Activated naive CD8-positive, alpha-beta T cell treated with anti-CD3 and anti-CD28 coated beads, Interleukin-2, amount 50 U/mL, for 24 hours (primary cell): ENCODE data around the gene BMS1.
"Not testable (repeated sequence)": the region's sequence is repeated elsewhere in the genome, so short reads cannot be mapped to it uniquely, and the experiment has no call there.

Source experiments
- ATAC-seq: fragments of 150-1000 bp; cut with Tn5 transposase; one replicate; pipeline ENCODE4 v1.10.0; 2021
- DNase-seq: peaks from one replicate; pipeline ENCODE4 v3.0.0; 2021
- H3K27ac Mint-ChIP-seq: one replicate; pipeline ENCODE4 v1.8.0; 2021; ENCODE audit warnings: mild to moderate bottlenecking, mixed read lengths
- H3K27me3 Mint-ChIP-seq: one replicate; pipeline ENCODE4 v1.8.0; 2021; ENCODE audit warnings: mixed read lengths
- H3K36me3 Mint-ChIP-seq: one replicate; pipeline ENCODE4 v1.8.0; 2021; ENCODE audit warnings: low read depth, mixed read lengths
- H3K4me1 Mint-ChIP-seq: one replicate; pipeline ENCODE4 v1.8.0; 2021; ENCODE audit warnings: mixed read lengths
- H3K4me3 Mint-ChIP-seq: one replicate; pipeline ENCODE4 v1.8.0; 2021; ENCODE audit warnings: mild to moderate bottlenecking, moderate library complexity, mixed read lengths
- H3K9me3 Mint-ChIP-seq: one replicate; pipeline ENCODE4 v1.8.0; 2021; ENCODE audit warnings: mixed read lengths

BMS1 gene

GRCh38 chr10:42817417-42817816 lies 34.8 kb downstream of the BMS1 start:
- not testable (repeated sequence) for ATAC-seq, H3K27me3 Mint-ChIP-seq, H3K4me3 Mint-ChIP-seq, DNase-seq
- Mint-ChIP-seq H3K27ac (peak overlapping the region; percentile 27), H3K36me3 (peaks cover 72% of the 10 kb centered on the region), H3K9me3 (peaks cover 13% of the 10 kb centered on the region), H3K4me1 (peaks cover 21% of the 10 kb centered on the region)

DNA sequence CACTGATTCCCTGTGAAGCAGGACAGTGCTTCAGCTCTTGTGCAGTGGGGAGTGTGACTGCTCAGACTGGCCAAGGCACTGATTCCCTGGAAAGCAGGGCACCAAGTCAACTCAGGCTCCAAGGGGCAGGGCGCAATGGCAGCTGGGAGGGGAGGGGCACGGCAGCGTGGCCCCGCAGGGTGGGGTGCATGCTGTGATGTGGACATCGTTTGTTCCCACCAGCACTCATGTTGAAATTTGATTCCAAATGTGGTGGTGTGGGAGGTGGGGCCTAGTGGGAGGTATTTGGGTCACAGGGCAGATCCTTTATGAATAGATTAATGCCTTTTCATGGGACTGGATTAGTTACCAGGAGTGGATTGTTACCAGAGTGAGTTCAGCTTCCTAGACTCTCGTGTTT lies 44.2 kb downstream of the BMS1 start:
- not testable (repeated sequence) for DNase-seq, H3K27me3 Mint-ChIP-seq, H3K4me3 Mint-ChIP-seq, ATAC-seq, H3K4me1 Mint-ChIP-seq, H3K9me3 Mint-ChIP-seq, H3K27ac Mint-ChIP-seq
- H3K36me3 Mint-ChIP-seq = peaks cover 70% of the 10 kb centered on the region

DNA sequence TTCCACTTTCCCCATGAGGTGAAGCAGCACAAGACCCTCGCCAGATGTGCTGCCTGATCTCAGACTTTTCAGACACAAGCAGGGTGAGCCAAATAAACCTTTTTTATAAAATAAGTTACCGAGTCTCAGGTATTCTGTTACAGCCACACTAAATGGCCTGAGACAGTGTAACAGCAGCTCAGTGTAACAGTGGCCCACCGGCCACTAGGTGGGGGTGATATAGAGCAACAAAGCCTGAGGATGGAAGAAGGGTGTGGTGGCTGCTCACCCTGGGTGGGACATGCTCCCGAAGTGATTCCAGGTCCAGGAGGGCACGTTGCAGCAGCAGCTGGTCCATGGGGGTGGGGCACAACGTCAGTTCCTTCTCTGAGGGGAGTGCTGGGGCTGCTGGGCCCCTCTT lies 44.6 kb downstream of the BMS1 start:
- H3K36me3 Mint-ChIP-seq = peaks cover 72% of the 10 kb centered on the region
- H3K9me3 Mint-ChIP-seq = no peaks in the 10 kb centered on the region
- no peaks in the 10 kb centered on the region for H3K4me1 Mint-ChIP-seq
- H3K27ac Mint-ChIP-seq = no peak overlapping the region
- no peak overlapping the region for H3K4me3 Mint-ChIP-seq
- ATAC-seq (no peak), DNase-seq (no peak)
- H3K27me3 Mint-ChIP-seq = no peaks in the 10 kb centered on the region

GRCh38 chr10:42828391-42828790 lies 45.8 kb downstream of the BMS1 start:
- not testable (repeated sequence) for H3K4me3 Mint-ChIP-seq, H3K9me3 Mint-ChIP-seq, H3K27ac Mint-ChIP-seq, H3K4me1 Mint-ChIP-seq, H3K27me3 Mint-ChIP-seq, DNase-seq, ATAC-seq
- H3K36me3 Mint-ChIP-seq = peaks cover 63% of the 10 kb centered on the region

DNA sequence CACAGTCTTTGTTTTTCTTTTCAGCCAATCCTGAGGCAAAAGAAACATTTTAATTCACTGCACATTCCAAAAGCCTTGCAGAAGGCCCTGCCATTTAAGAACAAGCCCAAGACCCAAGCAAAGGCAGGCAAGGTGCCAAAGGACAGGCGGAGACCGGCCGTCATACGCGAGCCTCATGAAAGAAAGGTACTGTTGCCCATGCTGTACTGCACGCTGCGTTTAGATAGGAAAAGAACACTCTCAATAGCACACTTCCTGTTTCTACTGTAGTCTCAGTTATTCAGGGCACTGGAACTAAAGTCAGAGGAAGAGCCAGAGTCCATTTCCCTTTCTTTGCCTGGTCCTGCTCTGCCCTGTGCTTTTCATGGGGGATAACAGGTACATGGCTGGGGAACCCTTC lies 47.6 kb downstream of the BMS1 start:
- no peaks in the 10 kb centered on the region for H3K4me1 Mint-ChIP-seq
- no peak overlapping the region for H3K27ac Mint-ChIP-seq
- no peak overlapping the region for H3K4me3 Mint-ChIP-seq
- ATAC-seq = no peak
- peaks cover 47% of the 10 kb centered on the region for H3K36me3 Mint-ChIP-seq
- H3K9me3 Mint-ChIP-seq = no peaks in the 10 kb centered on the region
- DNase-seq = no peak
- no peaks in the 10 kb centered on the region for H3K27me3 Mint-ChIP-seq

GRCh38 chr10:42836096-42836495 lies 53.5 kb downstream of the BMS1 start:
- peaks cover 12% of the 10 kb centered on the region for H3K36me3 Mint-ChIP-seq
- ATAC-seq (no peak), DNase-seq (no peak)
- no peaks in the 10 kb centered on the region for H3K9me3 Mint-ChIP-seq
- no peak overlapping the region for H3K4me3 Mint-ChIP-seq
- no peak overlapping the region for H3K27ac Mint-ChIP-seq
- peaks cover 2% of the 10 kb centered on the region for H3K4me1 Mint-ChIP-seq
- peaks cover 22% of the 10 kb centered on the region for H3K27me3 Mint-ChIP-seq

GRCh38 chr10:42836771-42837468 lies 54.3 kb downstream of the BMS1 start:
- H3K27me3 Mint-ChIP-seq = peaks cover 24% of the 10 kb centered on the region
- no peak overlapping the region for H3K27ac Mint-ChIP-seq
- DNase-seq = no peak
- peaks cover 2% of the 10 kb centered on the region for H3K4me1 Mint-ChIP-seq
- ATAC-seq = no peak
- no peak overlapping the region for H3K4me3 Mint-ChIP-seq
- H3K36me3 Mint-ChIP-seq = peaks cover 5% of the 10 kb centered on the region
- no peaks in the 10 kb centered on the region for H3K9me3 Mint-ChIP-seq

- not testable (repeated sequence) for H3K27ac Mint-ChIP-seq, H3K9me3 Mint-ChIP-seq, H3K36me3 Mint-ChIP-seq, ATAC-seq, DNase-seq, H3K4me3 Mint-ChIP-seq, H3K4me1 Mint-ChIP-seq
- peaks cover 28% of the 10 kb centered on the region for H3K27me3 Mint-ChIP-seq
These were observed 62.2 kb downstream of the BMS1 start for GRCh38 chr10:42844810-42845209.

GRCh38 chr10:42847261-42847660 lies 64.7 kb downstream of the BMS1 start:
- not testable (repeated sequence) for DNase-seq, H3K36me3 Mint-ChIP-seq, H3K9me3 Mint-ChIP-seq

GRCh38 chr10:42850931-42851330 lies 68.3 kb downstream of the BMS1 start:
- no peaks in the 10 kb centered on the region for H3K4me1 Mint-ChIP-seq
- DNase-seq = no peak
- no peak overlapping the region for H3K27ac Mint-ChIP-seq
- H3K27me3 Mint-ChIP-seq = peaks cover 8% of the 10 kb centered on the region
- ATAC-seq = no peak
- no peaks in the 10 kb centered on the region for H3K9me3 Mint-ChIP-seq
- no peak overlapping the region for H3K4me3 Mint-ChIP-seq
- H3K36me3 Mint-ChIP-seq = no peaks in the 10 kb centered on the region

More at GRCh38 chr10:42847261-42847660, 64.7 kb downstream of the BMS1 start:
- not testable (repeated sequence) for H3K4me1 Mint-ChIP-seq, H3K27ac Mint-ChIP-seq, H3K4me3 Mint-ChIP-seq, ATAC-seq
- H3K27me3 Mint-ChIP-seq = peaks cover 23% of the 10 kb centered on the region

DNA sequence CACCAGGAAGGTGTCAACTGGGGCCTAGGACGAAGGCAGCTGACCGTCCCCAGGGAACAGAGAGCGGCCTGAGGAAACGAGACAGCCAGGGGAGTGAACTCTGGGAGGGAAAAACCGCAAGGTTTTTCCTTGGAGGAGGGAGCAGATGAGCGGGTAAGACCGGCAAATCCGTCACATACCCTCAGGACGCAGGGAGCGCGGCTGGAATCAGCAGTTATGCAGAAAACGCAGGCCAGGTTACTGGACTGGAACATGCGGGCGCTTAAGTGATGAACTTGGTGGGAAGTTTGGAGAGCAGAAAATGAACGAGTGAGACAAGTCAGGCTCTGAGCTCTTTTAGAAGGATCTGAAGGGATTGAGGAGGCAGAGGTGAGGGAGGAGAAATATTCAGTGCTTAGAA lies 76.7 kb downstream of the BMS1 start:
- Mint-ChIP-seq H3K9me3 (no peaks in the 10 kb centered on the region), H3K4me3 (no peak overlapping the region), H3K36me3 (no peaks in the 10 kb centered on the region), H3K27ac (no peak overlapping the region), H3K27me3 (peaks cover 17% of the 10 kb centered on the region), H3K4me1 (no peaks in the 10 kb centered on the region)
- ATAC-seq (no peak), DNase-seq (no peak)

DNA sequence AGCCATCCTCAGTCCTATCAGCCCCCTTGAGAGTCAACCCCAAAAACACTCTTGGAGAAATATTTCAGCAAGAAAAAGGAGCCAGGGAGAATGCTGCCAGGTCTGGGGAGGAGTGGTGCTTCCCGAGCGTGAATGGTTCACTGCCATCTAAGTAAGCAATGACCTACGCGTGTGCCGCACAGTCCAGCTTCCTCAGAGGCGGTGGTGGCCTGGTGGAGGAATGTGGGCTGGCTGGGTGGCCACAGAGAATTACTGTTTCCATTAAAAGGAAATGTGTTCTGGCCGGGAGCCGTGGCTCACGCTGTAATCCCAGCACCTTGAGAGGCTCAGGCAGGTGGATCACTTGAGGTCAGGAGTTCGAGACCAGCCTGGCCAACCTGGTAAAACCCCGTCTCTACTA lies 77.4 kb downstream of the BMS1 start:
- not testable (repeated sequence) for ATAC-seq, DNase-seq, H3K36me3 Mint-ChIP-seq, H3K4me3 Mint-ChIP-seq, H3K9me3 Mint-ChIP-seq, H3K27ac Mint-ChIP-seq, H3K4me1 Mint-ChIP-seq
- peaks cover 24% of the 10 kb centered on the region for H3K27me3 Mint-ChIP-seq

- not testable (repeated sequence) for ATAC-seq, H3K36me3 Mint-ChIP-seq, H3K27ac Mint-ChIP-seq, H3K4me3 Mint-ChIP-seq, DNase-seq, H3K4me1 Mint-ChIP-seq, H3K9me3 Mint-ChIP-seq
- H3K27me3 Mint-ChIP-seq = peaks cover 37% of the 10 kb centered on the region
These were observed 80.2 kb downstream of the BMS1 start for GRCh38 chr10:42862801-42863200.

GRCh38 chr10:42864575-42864974 lies 82.0 kb downstream of the BMS1 start:
- ATAC-seq (no peak), DNase-seq (no peak)
- Mint-ChIP-seq H3K4me1 (peaks cover 2% of the 10 kb centered on the region), H3K4me3 (no peak overlapping the region), H3K27ac (no peak overlapping the region), H3K9me3 (no peaks in the 10 kb centered on the region), H3K27me3 (peaks cover 35% of the 10 kb centered on the region), H3K36me3 (no peaks in the 10 kb centered on the region)

DNA sequence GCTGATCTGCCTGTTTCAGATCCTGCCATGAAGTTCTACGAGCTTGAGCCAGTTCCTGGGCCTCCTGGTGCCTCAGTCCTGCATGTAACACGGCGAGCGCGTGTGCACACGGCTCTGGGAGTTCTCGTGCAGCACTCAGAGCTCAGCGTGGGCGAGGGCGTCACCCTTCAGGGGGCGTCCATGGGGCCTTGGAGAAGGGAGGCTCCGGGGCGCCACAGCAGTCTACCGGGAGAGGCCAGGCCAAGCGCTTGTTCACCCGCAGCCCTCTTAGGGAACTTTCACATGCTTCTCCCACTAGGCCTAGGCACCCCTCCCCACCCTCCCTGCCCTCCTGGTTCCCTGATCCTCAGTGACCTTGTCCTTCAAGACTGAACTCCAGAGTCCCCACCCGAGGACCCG lies 83.1 kb downstream of the BMS1 start:
- no peak for ATAC-seq
- Mint-ChIP-seq H3K4me3 (no peak overlapping the region), H3K36me3 (no peaks in the 10 kb centered on the region), H3K4me1 (peaks cover 2% of the 10 kb centered on the region), H3K9me3 (no peaks in the 10 kb centered on the region), H3K27ac (no peak overlapping the region), H3K27me3 (peaks cover 33% of the 10 kb centered on the region)
- DNase-seq = no peak
